ENCODE data around the gene BTBD9. TPM values are rescaled to one million over a fixed set of nuclear protein-coding genes. Genes with fewer than 3 reads are reported as not detected.

Gene BTBD9
- total RNA-seq, 1 experiment from 2014 or later: 8.9 TPM

DNA sequence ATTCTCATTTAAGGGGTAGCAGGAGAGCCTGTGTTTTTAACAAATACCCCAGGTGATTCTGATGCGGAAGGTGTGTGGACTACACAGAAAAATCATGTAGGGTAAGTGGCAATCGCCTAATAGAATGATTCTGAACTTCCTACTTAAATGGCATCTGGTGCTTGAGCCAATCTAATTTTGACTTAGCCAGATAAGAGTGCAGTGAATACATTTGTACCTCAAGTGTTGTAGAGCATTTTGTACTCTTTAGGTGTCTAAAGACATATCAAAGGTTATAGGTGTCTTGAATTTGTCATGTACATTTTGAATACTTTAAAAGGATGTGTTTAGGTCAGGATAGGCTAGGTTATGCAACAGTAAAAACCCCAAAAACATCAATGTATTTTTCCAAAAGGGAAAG, 10.0 kb upstream of the BTBD9 start:
- no peak overlapping the region for H2BK12ac ChIP-seq (ENCODE audit: insufficient read length, low read depth, low read length)

More for the DNA sequence above, 10.0 kb upstream of the BTBD9 start:
- H3K4me1 Mint-ChIP-seq: peaks cover 0 to 6% of the 10 kb centered on the region in 2 experiments; a peak in 2 of 4 replicates
- no peak overlapping the region for H2AK5ac ChIP-seq (ENCODE audit: insufficient read length, low read length)
- H3K27ac ChIP-seq (ENCODE audit: insufficient read length, low read depth, low read length): no peak overlapping the region
- H2BK120ac ChIP-seq (ENCODE audit: low read depth, low read length, poor library complexity, severe bottlenecking): no peak overlapping the region
- H3K23ac ChIP-seq (ENCODE audit: insufficient read length, low read depth, low read length): no peak overlapping the region
- no peaks in the 10 kb centered on the region for H3K9me3 ChIP-seq (ENCODE audit: control insufficient read depth, low read depth, low read length)
- H4K91ac ChIP-seq (ENCODE audit: insufficient read length, low read depth, low read length): no peak overlapping the region
- no peak overlapping the region for H4K5ac ChIP-seq (ENCODE audit: insufficient read length, low read depth, low read length)
- no peaks in the 10 kb centered on the region for H3K27me3 Mint-ChIP-seq (ENCODE audit: low read depth)
- H3K36me3 Mint-ChIP-seq (ENCODE audit: insufficient read depth in 1 of 3, low read depth in 3 of 3): peaks cover 0 to 4% (median 2%) of the 10 kb centered on the region in 3 experiments; a peak in 2 of 7 replicates
- H2BK20ac ChIP-seq (ENCODE audit: low read depth, low read length, poor library complexity, severe bottlenecking): no peak overlapping the region
- no peaks in the 10 kb centered on the region for H3K79me1 ChIP-seq (ENCODE audit: insufficient read depth, low read depth, low read length, poor library complexity, severe bottlenecking)
- H2AFZ ChIP-seq (ENCODE audit: low read length): no peak overlapping the region
- H3K9ac ChIP-seq (ENCODE audit: extremely low read depth, insufficient read length, low read length): no peak overlapping the region
- H4K8ac ChIP-seq (replicated peaks; ENCODE audit: insufficient read length, low read depth, low read length): no peak overlapping the region
- H3K14ac ChIP-seq (ENCODE audit: insufficient read depth, low read length): no peak overlapping the region
- no peak overlapping the region for H3K4me2 ChIP-seq (ENCODE audit: insufficient read depth, insufficient read length, low read length)
- H3K79me2 ChIP-seq (ENCODE audit: insufficient read depth, low read length): no peaks in the 10 kb centered on the region
- no peak overlapping the region for H3K27ac Mint-ChIP-seq
- H2BK5ac ChIP-seq (ENCODE audit: insufficient read length, low read length): no peak overlapping the region
- H3T11ph ChIP-seq (ENCODE audit: low read length): no peak overlapping the region
- no peaks in the 10 kb centered on the region for H3K27me3 ChIP-seq (ENCODE audit: insufficient read depth, low read length)
- TF ChIP-seq, protein P1, sequence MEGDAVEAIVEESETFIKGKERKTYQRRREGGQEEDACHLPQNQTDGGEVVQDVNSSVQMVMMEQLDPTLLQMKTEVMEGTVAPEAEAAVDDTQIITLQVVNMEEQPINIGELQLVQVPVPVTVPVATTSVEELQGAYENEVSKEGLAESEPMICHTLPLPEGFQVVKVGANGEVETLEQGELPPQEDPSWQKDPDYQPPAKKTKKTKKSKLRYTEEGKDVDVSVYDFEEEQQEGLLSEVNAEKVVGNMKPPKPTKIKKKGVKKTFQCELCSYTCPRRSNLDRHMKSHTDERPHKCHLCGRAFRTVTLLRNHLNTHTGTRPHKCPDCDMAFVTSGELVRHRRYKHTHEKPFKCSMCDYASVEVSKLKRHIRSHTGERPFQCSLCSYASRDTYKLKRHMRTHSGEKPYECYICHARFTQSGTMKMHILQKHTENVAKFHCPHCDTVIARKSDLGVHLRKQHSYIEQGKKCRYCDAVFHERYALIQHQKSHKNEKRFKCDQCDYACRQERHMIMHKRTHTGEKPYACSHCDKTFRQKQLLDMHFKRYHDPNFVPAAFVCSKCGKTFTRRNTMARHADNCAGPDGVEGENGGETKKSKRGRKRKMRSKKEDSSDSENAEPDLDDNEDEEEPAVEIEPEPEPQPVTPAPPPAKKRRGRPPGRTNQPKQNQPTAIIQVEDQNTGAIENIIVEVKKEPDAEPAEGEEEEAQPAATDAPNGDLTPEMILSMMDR (conservative IDR thresholded peaks at IDR 0.05): no peak
- H3K4me3 Mint-ChIP-seq: no peak overlapping the region
- no peaks in the 10 kb centered on the region for H3K23me2 ChIP-seq (ENCODE audit: insufficient read length, low read depth, low read length, poor library complexity, severe bottlenecking)
- no peaks in the 10 kb centered on the region for H4K20me1 ChIP-seq (ENCODE audit: control insufficient read depth, insufficient read depth, insufficient read length)
- no peak overlapping the region for H3K18ac ChIP-seq (ENCODE audit: insufficient read length, low read depth, low read length)
- no peak overlapping the region for H3K56ac ChIP-seq (ENCODE audit: insufficient read length, low read depth, low read length)
- no peak overlapping the region for H3K4ac ChIP-seq (ENCODE audit: low read depth, low read length)
- no peak for DNase-seq
- H3K4me1 ChIP-seq (ENCODE audit: insufficient read depth, low read length): no peaks in the 10 kb centered on the region
- peaks cover 0 to 4% of the 10 kb centered on the region in 2 experiments; a peak in 1 of 5 replicates for H3K9me3 Mint-ChIP-seq
- no CpG with 5 or more reads among the region's 2 CpGs for WGBS (ENCODE audit: extremely low coverage, insufficient read length, low lambda C conversion rate)
- no peak overlapping the region for H2BK15ac ChIP-seq (ENCODE audit: low read depth, low read length)

All from H9 (cell line).